Adrenal gland (tissue), 5 donors: ENCODE data around the gene PTGR2.

Source experiments
- POLR2A ChIP-seq, 2 donors: fragments of 450-650 bp; IDR thresholded peaks; one replicate each; pipeline ENCODE4 v1.6.1; 2017; ENCODE audit warnings: antibody characterized with exemption in 2 of 2, mild to moderate bottlenecking in 2 of 2, moderate library complexity in 1 of 2
- TF ChIP-seq, protein P1 (sequence below), 6 experiments: fragments of 450-650 bp in 4 of 6; fragments of 200-600 bp in 2 of 6; sonication (generic) in 1 of 6; IDR thresholded peaks; 1 replicate in 5 of 6; 2 replicates in 1 of 6; pipeline versions ENCODE4 v1.5.1 to v1.8.0; 2016 to 2021; ENCODE audit warnings: antibody characterized with exemption in 6 of 6, mild to moderate bottlenecking in 2 of 6, moderate library complexity in 1 of 6
- donor health status: DM: no; HTN: no; CAD: no.

DNA sequence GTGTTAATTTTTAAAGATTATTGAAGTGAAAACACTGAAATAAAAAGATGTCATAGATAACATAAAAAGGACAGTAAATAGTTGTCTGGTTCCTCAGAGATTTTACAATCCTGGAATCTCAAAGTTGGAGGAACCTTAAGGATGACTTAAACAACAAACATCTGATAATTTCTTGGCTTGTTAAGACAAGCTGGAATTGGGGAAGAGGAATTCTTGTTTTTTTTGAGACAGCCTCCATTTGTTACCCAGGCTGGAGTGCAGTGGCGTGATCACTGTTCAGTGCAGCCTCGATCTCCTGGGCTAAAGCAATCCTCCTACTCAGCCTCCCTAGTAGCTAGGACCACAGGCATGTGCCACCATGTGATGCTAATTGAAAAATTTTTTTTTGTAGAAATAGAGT, 37.3 kb downstream of the PTGR2 start:
- TF ChIP-seq POLR2A (IDR thresholded peaks at IDR 0.05), result no peak
- TF ChIP-seq, protein P1, sequence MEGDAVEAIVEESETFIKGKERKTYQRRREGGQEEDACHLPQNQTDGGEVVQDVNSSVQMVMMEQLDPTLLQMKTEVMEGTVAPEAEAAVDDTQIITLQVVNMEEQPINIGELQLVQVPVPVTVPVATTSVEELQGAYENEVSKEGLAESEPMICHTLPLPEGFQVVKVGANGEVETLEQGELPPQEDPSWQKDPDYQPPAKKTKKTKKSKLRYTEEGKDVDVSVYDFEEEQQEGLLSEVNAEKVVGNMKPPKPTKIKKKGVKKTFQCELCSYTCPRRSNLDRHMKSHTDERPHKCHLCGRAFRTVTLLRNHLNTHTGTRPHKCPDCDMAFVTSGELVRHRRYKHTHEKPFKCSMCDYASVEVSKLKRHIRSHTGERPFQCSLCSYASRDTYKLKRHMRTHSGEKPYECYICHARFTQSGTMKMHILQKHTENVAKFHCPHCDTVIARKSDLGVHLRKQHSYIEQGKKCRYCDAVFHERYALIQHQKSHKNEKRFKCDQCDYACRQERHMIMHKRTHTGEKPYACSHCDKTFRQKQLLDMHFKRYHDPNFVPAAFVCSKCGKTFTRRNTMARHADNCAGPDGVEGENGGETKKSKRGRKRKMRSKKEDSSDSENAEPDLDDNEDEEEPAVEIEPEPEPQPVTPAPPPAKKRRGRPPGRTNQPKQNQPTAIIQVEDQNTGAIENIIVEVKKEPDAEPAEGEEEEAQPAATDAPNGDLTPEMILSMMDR (IDR thresholded peaks at IDR 0.05), result no peak
